ENCODE results near the gene CUBN.

- no peak for TF ChIP-seq CTCF (IDR thresholded peaks at IDR 0.05)
- TF ChIP-seq POLR2A (IDR thresholded peaks at IDR 0.05), result no peak
These were observed 184.0 kb downstream of the CUBN start for GRCh38 chr10:16945593-16945992.
